OCI-LY1 (cell line): ENCODE results near the gene SLC4A2.

ENCODE experiments used
- H2AFZ ChIP-seq: fragments of 200-600 bp; sonication (generic), shearing (Covaris generic); 2 replicates; pipeline ENCODE4 v1.6.0; 2014; ENCODE audit warnings: antibody characterized with exemption, mild to moderate bottlenecking, low read length
- H3F3A ChIP-seq: fragments of 200-600 bp; sonication (generic), shearing (Covaris generic); 2 replicates; pipeline ENCODE4 v1.6.0; 2014; ENCODE audit warnings: mild to moderate bottlenecking, antibody characterized with exemption, low read length, moderate library complexity; ENCODE audit not compliant: insufficient read depth
- H3K27ac ChIP-seq: fragments of 200-600 bp; sonication (generic); 2 replicates; pipeline ENCODE4 v1.5.1; 2014; ENCODE audit warnings: low read length, mixed run types, mild to moderate bottlenecking, low read depth; ENCODE audit not compliant: poor library complexity, severe bottlenecking
- H3K27me3 ChIP-seq: fragments of 200-600 bp; sonication (generic); 2 replicates; pipeline ENCODE4 v1.6.0; 2014; ENCODE audit warnings: antibody characterized with exemption, mild to moderate bottlenecking, low read length, moderate library complexity; ENCODE audit not compliant: insufficient read depth
- H3K36me3 ChIP-seq: fragments of 200-600 bp; sonication (generic); 2 replicates; pipeline ENCODE4 v1.6.1; 2014; ENCODE audit warnings: mild to moderate bottlenecking, antibody characterized with exemption, low read length, moderate library complexity, mixed read lengths; ENCODE audit not compliant: insufficient read depth
- H3K4me1 ChIP-seq: fragments of 200-600 bp; sonication (generic); 2 replicates; pipeline ENCODE4 v1.5.1; 2014; ENCODE audit warnings: mild to moderate bottlenecking, low read length, moderate library complexity; ENCODE audit not compliant: insufficient read depth, severe bottlenecking
- H3K4me2 ChIP-seq: fragments of 200-600 bp; sonication (generic), shearing (Covaris generic); 2 replicates; pipeline ENCODE4 v1.6.1; 2014; ENCODE audit warnings: low read length
- H3K4me3 ChIP-seq: fragments of 200-600 bp; sonication (generic); 2 replicates; pipeline ENCODE4 v1.5.1; 2014; ENCODE audit warnings: low read length, low read depth, mild to moderate bottlenecking, mixed read lengths; ENCODE audit not compliant: poor library complexity, severe bottlenecking
- H3K79me2 ChIP-seq: fragments of 200-600 bp; shearing (Covaris generic); 2 replicates; pipeline ENCODE4 v1.6.1; 2016; ENCODE audit warnings: mixed run types, low read length, mixed read lengths; ENCODE audit not compliant: insufficient read depth
- H3K9ac ChIP-seq: fragments of 200-600 bp; sonication (generic), shearing (Covaris generic); 2 replicates; pipeline ENCODE4 v1.6.1; 2014; ENCODE audit warnings: mild to moderate bottlenecking, low read length, mixed read lengths
- H3K9me2 ChIP-seq: fragments of 200-600 bp; sonication (generic), shearing (Covaris generic); 2 replicates; pipeline ENCODE4 v1.6.1; 2014; ENCODE audit warnings: low read depth, mild to moderate bottlenecking, low read length, mixed read lengths
- H3K9me3 ChIP-seq: fragments of 200-600 bp; shearing (Covaris generic); 2 replicates; pipeline ENCODE4 v1.6.1; 2014; ENCODE audit warnings: low read length, mixed read lengths
- H4K20me1 ChIP-seq: fragments of 200-600 bp; sonication (generic), shearing (Covaris generic); 2 replicates; pipeline ENCODE4 v1.6.0; 2016; ENCODE audit warnings: mild to moderate bottlenecking, low read length; ENCODE audit not compliant: insufficient read depth
- EZH2 ChIP-seq: fragments of 200-600 bp; sonication (generic), shearing (Covaris generic); IDR thresholded peaks from 2 replicates; pipeline ENCODE4 v1.8.0; 2017; ENCODE audit warnings: borderline replicate concordance, mixed run types, mild to moderate bottlenecking, antibody characterized with exemption, low read length, moderate library complexity, mixed read lengths
- TF ChIP-seq, protein P1 (sequence below): fragments of 200-600 bp; sonication (generic), shearing (Covaris generic); IDR thresholded peaks from 2 replicates; pipeline ENCODE4 v1.5.1; 2017; ENCODE audit warnings: mild to moderate bottlenecking, antibody characterized with exemption, low read length, moderate library complexity, mixed read lengths

The SLC4A2 gene, protein sequence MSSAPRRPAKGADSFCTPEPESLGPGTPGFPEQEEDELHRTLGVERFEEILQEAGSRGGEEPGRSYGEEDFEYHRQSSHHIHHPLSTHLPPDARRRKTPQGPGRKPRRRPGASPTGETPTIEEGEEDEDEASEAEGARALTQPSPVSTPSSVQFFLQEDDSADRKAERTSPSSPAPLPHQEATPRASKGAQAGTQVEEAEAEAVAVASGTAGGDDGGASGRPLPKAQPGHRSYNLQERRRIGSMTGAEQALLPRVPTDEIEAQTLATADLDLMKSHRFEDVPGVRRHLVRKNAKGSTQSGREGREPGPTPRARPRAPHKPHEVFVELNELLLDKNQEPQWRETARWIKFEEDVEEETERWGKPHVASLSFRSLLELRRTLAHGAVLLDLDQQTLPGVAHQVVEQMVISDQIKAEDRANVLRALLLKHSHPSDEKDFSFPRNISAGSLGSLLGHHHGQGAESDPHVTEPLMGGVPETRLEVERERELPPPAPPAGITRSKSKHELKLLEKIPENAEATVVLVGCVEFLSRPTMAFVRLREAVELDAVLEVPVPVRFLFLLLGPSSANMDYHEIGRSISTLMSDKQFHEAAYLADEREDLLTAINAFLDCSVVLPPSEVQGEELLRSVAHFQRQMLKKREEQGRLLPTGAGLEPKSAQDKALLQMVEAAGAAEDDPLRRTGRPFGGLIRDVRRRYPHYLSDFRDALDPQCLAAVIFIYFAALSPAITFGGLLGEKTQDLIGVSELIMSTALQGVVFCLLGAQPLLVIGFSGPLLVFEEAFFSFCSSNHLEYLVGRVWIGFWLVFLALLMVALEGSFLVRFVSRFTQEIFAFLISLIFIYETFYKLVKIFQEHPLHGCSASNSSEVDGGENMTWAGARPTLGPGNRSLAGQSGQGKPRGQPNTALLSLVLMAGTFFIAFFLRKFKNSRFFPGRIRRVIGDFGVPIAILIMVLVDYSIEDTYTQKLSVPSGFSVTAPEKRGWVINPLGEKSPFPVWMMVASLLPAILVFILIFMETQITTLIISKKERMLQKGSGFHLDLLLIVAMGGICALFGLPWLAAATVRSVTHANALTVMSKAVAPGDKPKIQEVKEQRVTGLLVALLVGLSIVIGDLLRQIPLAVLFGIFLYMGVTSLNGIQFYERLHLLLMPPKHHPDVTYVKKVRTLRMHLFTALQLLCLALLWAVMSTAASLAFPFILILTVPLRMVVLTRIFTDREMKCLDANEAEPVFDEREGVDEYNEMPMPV

DNA sequence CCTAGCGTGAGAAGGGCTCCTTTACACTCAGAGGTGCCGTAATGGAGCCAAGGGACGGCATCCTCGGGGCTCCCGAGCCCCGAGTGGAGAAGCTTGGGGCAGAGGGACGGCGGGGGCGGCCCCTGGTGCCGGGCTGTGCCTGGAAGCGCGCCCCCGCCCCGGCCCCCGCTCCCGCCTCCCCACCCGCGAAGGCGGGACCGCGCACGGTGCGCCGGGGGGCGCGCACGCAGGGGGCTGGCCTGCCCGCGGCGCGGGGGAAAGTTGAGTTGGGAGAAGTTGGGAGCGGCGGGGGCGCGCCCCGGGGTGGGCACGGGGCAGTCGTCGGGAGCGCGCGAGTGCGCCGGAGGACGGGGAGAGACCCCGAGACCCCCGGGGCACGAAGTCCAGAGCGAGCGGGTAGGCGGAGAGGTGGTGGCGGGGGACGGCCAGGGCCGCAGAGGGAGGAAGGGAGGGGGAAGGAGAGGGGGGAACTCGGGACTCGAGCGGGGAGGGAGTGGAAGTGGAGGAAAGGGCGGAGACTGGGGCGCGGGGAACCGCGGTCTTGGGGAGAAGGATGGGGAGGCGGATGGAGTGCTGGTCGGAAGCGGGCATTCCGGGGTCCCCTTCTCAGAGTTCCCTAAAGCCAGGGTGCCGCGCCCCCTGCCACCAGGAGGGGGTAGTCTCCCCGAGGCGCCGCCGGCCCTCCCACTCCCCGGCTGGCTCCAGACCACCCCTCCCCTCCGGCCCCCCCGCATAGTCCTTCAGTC, at the start of gene SLC4A2:
SLC4A2 (plus strand) TSS at position 223 of the 746 bp plus-strand sequence. CDS start 2,399 bp downstream, outside the sequence.
- peak within 1 kb of the TSS; percentile 85 for H3K4me2 ChIP-seq
- no peaks in the 10 kb centered on the region for H4K20me1 ChIP-seq
- peak within 1 kb of the TSS; percentile 82 for H3K27ac ChIP-seq
- H3K4me1 ChIP-seq: peaks cover 41% of the 10 kb centered on the region
- H2AFZ ChIP-seq: 0 out of 2 replicates have a peak within 1 kb of the TSS, but pooled peaks have one; percentile 5
- peak within 1 kb of the TSS; percentile 79 for H3K9ac ChIP-seq
- TF ChIP-seq, protein P1, sequence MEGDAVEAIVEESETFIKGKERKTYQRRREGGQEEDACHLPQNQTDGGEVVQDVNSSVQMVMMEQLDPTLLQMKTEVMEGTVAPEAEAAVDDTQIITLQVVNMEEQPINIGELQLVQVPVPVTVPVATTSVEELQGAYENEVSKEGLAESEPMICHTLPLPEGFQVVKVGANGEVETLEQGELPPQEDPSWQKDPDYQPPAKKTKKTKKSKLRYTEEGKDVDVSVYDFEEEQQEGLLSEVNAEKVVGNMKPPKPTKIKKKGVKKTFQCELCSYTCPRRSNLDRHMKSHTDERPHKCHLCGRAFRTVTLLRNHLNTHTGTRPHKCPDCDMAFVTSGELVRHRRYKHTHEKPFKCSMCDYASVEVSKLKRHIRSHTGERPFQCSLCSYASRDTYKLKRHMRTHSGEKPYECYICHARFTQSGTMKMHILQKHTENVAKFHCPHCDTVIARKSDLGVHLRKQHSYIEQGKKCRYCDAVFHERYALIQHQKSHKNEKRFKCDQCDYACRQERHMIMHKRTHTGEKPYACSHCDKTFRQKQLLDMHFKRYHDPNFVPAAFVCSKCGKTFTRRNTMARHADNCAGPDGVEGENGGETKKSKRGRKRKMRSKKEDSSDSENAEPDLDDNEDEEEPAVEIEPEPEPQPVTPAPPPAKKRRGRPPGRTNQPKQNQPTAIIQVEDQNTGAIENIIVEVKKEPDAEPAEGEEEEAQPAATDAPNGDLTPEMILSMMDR: peak; percentile 68
- TF ChIP-seq EZH2: no peak
- 0 out of 2 replicates have a peak, but pooled peaks cover 7% of the 10 kb centered on the region for H3F3A ChIP-seq
- peak within 1 kb of the TSS; percentile 90 for H3K4me3 ChIP-seq
- H3K27me3 ChIP-seq: no peaks in the 10 kb centered on the region
- peaks cover 6% of the 10 kb centered on the region for H3K36me3 ChIP-seq
- no peaks in the 10 kb centered on the region for H3K9me3 ChIP-seq
- H3K79me2 ChIP-seq: no peaks in the 10 kb centered on the region; the same call in 1 of the 2 replicates
- no peaks in the 10 kb centered on the region for H3K9me2 ChIP-seq

- H3K36me3 ChIP-seq: no peaks in the 10 kb centered on the region
- H3K9me3 ChIP-seq: no peaks in the 10 kb centered on the region
- H3K9me2 ChIP-seq: no peaks in the 10 kb centered on the region
- no peaks in the 10 kb centered on the region for H3K79me2 ChIP-seq
- TF ChIP-seq, protein P1: no peak
- no peak overlapping the region for H2AFZ ChIP-seq
- H3K4me2 ChIP-seq: no peak overlapping the region
- no peaks in the 10 kb centered on the region for H4K20me1 ChIP-seq
- H3K4me1 ChIP-seq: peaks cover 20% of the 10 kb centered on the region
- peaks cover 4% of the 10 kb centered on the region; the same call in 1 of the 2 replicates for H3K27me3 ChIP-seq
- H3K27ac ChIP-seq: no peak overlapping the region
- H3K9ac ChIP-seq: no peak overlapping the region
- H3K4me3 ChIP-seq: no peak overlapping the region
- no peaks in the 10 kb centered on the region for H3F3A ChIP-seq
Measured at GRCh38 chr7:151010037-151010306, 49.4 kb upstream of the SLC4A2 start.
